HFF-Myc (cell line): ENCODE data around the gene ADAM11.
"Not testable (repeated sequence)": the region's sequence is repeated elsewhere in the genome, so short reads cannot be mapped to it uniquely, and the experiment has no call there.

Experiments used
- DNase-seq: peaks from one replicate; pipeline ENCODE4 v3.0.0-alpha.2; 2011; ENCODE audit warnings: low read depth; ENCODE audit errors: extremely low read depth
- H3K4me3 ChIP-seq: replicated peaks from 2 replicates; pipeline ENCODE4 v1.5.1; 2011; ENCODE audit warnings: low read depth, mild to moderate bottlenecking, control low read depth, low read length
- CTCF ChIP-seq: IDR thresholded peaks from 2 replicates; pipeline ENCODE4 v1.5.1; 2012; ENCODE audit warnings: mild to moderate bottlenecking, low read depth, low read length, control low read depth; ENCODE audit errors: missing control alignments

ADAM11 gene

GRCh38 chr17:44758414-44759085 lies at the start of gene ADAM11:
Gene ADAM11 (plus strand): TSS chr17:44758988. CDS start chr17:44759200, 212 bp downstream.
- H3K4me3 ChIP-seq, result peak within 1 kb of the TSS; percentile 51
- DNase-seq, result no peak
- TF ChIP-seq CTCF, result no peak

- no peak for DNase-seq
- no peak overlapping the region for H3K4me3 ChIP-seq
- no peak for TF ChIP-seq CTCF
These were observed 39.3 kb upstream of the ADAM11 start for GRCh38 chr17:44719444-44719843.

GRCh38 chr17:44722254-44722653 lies 36.5 kb upstream of the ADAM11 start:
- no peak for TF ChIP-seq CTCF
- no peak for DNase-seq
- no peak overlapping the region for H3K4me3 ChIP-seq

GRCh38 chr17:44726121-44726520 lies 32.7 kb upstream of the ADAM11 start:
- H3K4me3 ChIP-seq, result not testable (repeated sequence)

GRCh38 chr17:44733753-44734152 lies 25.0 kb upstream of the ADAM11 start:
- no peak for DNase-seq
- H3K4me3 ChIP-seq, result no peak overlapping the region
- peak; percentile 27 for TF ChIP-seq CTCF

More at GRCh38 chr17:44726121-44726520, 32.7 kb upstream of the ADAM11 start:
- DNase-seq, result not testable (repeated sequence)

- TF ChIP-seq CTCF, result no peak
- no peak for DNase-seq
- no peak overlapping the region for H3K4me3 ChIP-seq
These were observed 24.5 kb upstream of the ADAM11 start for GRCh38 chr17:44734272-44734671.

GRCh38 chr17:44736551-44737240 lies 22.1 kb upstream of the ADAM11 start:
- H3K4me3 ChIP-seq, result no peak overlapping the region
- DNase-seq, result no peak
- no peak for TF ChIP-seq CTCF
